GM21515 (cell line): ENCODE results near the gene ATP5F1A.

Experiments
- ATAC-seq: cut with Tn5 transposase; IDR thresholded peaks from one replicate; pipeline ENCODE4 v1.9.1; 2021; ENCODE audit not compliant: unreplicated experiment

Gene ATP5F1A

GRCh38 chr18:46073474-46074331 lies 24.4 kb downstream of the ATP5F1A start:
- peak; percentile 39 for ATAC-seq

DNA sequence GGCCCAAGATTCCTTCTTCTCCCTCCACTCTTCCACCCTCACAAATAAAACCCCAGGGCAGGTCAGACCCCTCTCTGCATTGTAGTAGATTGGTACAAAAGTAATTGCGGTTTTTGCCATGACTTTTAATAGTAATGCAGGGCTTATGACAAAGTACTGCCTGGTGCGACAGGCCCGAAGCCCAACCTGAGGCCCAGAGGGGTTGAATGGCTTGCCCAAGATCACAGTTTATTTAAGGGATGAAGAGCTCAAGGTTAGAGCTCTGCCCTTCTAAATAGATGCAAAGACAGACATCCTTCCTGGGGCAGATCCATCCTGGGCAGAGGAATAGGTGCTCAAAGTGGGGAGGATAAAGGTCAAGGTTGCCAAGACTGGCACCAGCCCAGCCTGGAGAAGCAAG lies 25.1 kb downstream of the ATP5F1A start:
- ATAC-seq = no peak

DNA sequence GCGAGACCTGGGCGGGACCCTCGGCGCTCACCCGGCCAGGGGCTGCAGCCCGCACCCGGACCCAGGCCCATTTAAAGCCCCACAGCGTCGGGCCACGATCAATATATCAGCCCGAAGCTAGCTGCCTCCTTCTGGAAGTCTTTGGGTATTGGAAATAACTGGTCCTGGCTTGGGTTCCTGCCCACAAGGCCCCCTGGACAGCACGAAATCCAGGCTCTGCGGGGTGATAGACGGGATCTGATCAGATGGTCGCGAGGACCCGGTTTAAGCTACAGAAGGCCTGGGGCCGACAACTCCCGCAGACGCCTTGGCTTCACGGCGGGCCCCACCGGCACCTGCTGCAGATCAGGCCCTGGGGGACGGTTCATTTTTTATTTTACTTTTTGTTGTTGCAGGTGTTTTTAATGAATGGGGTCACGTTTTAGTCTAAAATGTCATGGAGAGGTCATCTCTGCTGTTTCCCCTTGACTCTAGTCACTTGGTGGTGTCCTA lies 25.7 kb downstream of the ATP5F1A start:
- ATAC-seq = no peak

GRCh38 chr18:46071653-46072375 lies 26.3 kb downstream of the ATP5F1A start, which contains the start of gene PSTPIP2:
PSTPIP2 (minus strand) TSS chr18:46072260; CDS start chr18:46072188, 72 bp downstream.
- peak; percentile 68 for ATAC-seq

DNA sequence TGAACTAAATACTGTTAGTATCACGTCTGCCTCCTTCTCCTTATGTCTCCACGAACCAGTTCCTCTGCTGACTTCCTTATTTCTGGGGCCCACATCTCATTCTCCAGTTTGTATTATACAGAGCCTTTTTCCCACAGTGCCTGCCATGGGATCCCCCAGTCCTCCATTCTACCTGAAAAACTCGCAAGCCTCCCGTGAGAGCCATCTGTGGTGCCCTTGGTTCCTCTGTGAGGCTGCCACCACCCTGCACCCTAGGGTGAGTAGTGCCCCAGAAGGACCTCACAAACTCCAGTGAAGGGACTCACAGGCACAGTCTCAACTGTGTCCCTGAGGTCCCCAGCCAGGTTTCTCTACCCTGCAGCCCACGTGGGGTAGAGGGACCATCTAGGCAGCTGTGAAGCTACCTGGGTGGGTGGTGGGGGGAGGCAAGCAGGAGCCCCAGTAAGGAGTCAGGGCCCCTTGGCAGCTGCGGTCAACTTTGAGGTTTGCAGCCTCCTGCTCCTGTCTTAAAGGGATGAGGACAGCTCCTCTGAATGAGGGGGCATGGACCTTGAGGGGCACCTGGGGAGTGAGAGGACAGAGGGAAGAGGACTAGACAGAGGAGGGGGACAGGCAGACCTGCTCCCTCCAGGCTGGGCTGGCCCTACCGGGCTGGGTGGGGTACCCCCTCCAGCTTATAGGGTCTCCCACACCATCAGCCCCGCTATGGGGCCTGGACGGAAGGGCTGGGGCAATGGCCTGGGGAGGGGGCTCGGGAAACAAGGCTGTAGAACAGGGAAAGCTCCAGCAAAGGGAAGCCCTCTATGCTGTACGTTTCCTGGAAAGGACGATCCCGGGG lies 27.1 kb downstream of the ATP5F1A start:
- no peak for ATAC-seq

DNA sequence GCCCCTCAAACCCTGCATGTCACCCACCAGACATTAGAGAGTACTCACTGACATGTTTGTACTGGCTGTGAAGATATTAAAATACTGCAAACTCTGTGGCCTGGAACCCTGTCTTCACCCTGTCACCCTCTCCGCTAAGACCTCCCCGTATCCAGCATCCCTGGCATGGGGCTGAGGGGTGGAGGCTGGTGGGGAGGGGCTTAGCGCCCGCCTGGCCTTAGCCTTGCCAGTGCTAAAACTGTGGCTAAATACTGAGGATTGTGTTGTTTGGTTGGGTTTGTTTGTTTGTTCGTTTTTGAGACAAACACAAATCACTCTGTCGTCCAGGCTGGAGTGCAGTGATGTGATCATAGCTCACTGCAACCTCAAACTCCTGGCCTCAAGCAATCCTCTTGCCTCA lies 27.9 kb downstream of the ATP5F1A start:
- ATAC-seq = no peak

DNA sequence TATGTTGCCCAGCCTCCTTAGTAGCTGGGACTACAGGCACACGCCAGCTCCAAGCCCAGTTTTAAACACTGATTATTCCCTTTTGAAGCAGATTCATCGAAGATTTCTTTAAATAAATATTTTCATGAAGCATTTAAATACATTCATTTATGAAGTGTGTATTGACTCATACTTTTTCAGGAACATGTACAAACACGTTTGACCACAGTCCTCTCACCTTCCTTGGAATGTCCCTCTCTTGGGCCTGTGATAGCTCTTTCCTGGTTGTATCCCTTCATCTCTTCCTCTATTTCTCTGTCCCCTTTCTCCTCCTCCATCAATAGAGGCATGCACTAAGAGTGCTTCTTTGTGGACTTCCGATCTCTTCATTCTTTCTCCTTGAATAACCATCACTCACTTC lies 28.6 kb downstream of the ATP5F1A start:
- ATAC-seq = no peak

DNA sequence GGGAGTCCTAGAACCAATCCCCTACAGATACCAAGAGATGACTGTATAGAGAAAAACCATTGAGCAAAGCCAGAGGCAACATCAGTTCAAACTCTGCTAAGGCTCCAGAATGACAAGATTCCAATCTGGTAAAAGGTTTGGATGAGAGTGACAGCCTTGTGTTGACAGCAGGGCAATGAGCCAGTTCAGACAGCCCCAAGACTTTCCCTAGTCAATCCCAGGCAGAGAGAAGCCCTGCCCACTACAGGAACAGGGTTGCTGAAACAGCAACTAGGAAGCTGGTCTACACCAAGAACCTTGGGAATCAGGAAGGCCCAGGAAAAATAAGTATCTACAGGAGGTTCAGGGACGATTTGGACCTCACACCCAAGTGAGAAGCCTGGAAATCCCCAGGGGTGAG lies 29.3 kb downstream of the ATP5F1A start:
- ATAC-seq = no peak

GRCh38 chr18:46067438-46068007 lies 30.6 kb downstream of the ATP5F1A start:
- ATAC-seq = no peak

GRCh38 chr18:46062781-46063180 lies 35.3 kb downstream of the ATP5F1A start:
- no peak for ATAC-seq

GRCh38 chr18:46061796-46062195 lies 36.3 kb downstream of the ATP5F1A start:
- no peak for ATAC-seq

GRCh38 chr18:46061387-46061786 lies 36.7 kb downstream of the ATP5F1A start:
- no peak for ATAC-seq

GRCh38 chr18:46060359-46060841 lies 37.7 kb downstream of the ATP5F1A start:
- no peak for ATAC-seq

GRCh38 chr18:46055838-46056230 lies 42.3 kb downstream of the ATP5F1A start:
- ATAC-seq = no peak

GRCh38 chr18:46054956-46055837 lies 42.9 kb downstream of the ATP5F1A start:
- no peak for ATAC-seq

- ATAC-seq = no peak
Observed at GRCh38 chr18:46053368-46054095, 44.6 kb downstream of the ATP5F1A start.

DNA sequence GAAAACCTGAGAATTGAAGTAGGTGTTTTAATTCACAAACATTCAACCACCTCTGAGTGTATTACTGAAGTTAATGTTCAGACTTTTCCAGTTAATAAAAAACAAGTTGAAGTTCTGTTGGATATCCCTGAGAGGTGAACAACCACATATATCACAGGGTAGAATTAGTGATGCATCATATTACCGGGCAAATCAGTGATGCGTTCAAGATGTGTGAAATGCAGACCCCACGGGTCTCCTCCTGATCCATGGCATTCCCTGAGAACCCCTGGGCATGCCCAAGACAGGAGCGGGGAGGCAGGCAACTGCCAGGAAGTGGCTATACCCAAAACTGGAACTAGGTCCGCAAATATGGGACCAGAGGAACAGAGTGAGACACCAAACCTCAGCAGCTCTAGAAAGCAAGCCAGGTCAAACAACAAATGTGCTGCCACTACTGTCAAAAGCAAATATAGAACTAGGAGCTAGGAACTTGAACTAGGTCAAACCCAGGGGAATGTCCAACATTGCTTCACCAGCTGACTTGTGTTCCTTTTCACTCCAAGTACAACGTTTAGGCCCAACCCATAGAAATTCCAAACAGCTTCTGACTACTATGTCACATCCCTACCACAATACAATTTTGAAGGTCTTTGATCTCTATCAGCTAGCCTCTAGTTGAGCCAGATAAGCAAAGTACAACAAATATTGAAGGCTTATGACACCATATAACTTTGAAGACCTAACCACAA lies 46.2 kb downstream of the ATP5F1A start:
- ATAC-seq = no peak

DNA sequence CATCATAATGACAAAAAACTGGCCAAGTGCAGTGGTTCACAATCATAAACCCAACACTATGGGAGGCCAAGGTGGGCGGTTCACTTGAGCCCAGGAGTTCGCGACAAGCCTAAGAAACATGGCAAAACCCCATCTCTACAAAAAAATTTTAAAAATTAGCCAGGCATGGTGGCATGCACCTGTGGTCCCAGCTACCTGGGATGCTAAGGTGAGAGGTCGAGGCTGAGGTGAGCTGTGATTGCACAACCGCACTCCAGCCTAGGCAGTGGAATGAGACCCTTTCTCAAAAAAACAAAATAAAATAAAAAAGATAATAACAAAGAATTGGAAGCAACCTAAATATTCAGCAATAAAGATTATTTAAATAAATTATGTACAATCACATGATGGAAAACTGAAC lies 47.8 kb downstream of the ATP5F1A start:
- no peak for ATAC-seq
